ENCODE measurements around the gene RGL2.
"Not testable (repeated sequence)": the region's sequence is repeated elsewhere in the genome, so short reads cannot be mapped to it uniquely, and the experiment has no call there.

RGL2 gene

GRCh38 chr6:33298773-33299236 is at the start of gene RGL2:
TSS of gene RGL2 (minus strand) at chr6:33298942. CDS start at chr6:33298610, 332 bp downstream.
- DNase-seq = no peak

- DNase-seq = no peak
Measured at GRCh38 chr6:33347816-33348215, 49.1 kb upstream of the RGL2 start.

- not testable (repeated sequence) for DNase-seq
Measured at GRCh38 chr6:33346972-33347371, 48.2 kb upstream of the RGL2 start.

GRCh38 chr6:33344701-33345697 is 46.3 kb upstream of the RGL2 start:
- DNase-seq = peak; percentile 53 to 63

GRCh38 chr6:33343953-33344611 is 45.3 kb upstream of the RGL2 start:
- DNase-seq = no peak

- DNase-seq = not testable (repeated sequence)
Measured at GRCh38 chr6:33343606-33343952, 44.8 kb upstream of the RGL2 start.

- DNase-seq = no peak
Measured at GRCh38 chr6:33339193-33339592, 40.5 kb upstream of the RGL2 start.

GRCh38 chr6:33336495-33336894 is 37.8 kb upstream of the RGL2 start:
- no peak for DNase-seq

- no peak for DNase-seq
Measured at GRCh38 chr6:33335916-33336315, 37.2 kb upstream of the RGL2 start.

GRCh38 chr6:33333666-33334065 is 34.9 kb upstream of the RGL2 start:
- DNase-seq = no peak

- no peak for DNase-seq
Measured at GRCh38 chr6:33330736-33331135, 32.0 kb upstream of the RGL2 start.

- no peak for DNase-seq
Measured at GRCh38 chr6:33329058-33329457, 30.3 kb upstream of the RGL2 start.

- DNase-seq = no peak
Measured at GRCh38 chr6:33324125-33324524, 25.4 kb upstream of the RGL2 start.

GRCh38 chr6:33323623-33323948 is 24.8 kb upstream of the RGL2 start:
- no peak for DNase-seq

- DNase-seq = no peak
Measured at GRCh38 chr6:33321227-33321626, 22.5 kb upstream of the RGL2 start.

GRCh38 chr6:33320315-33321181 is 21.8 kb upstream of the RGL2 start:
- no peak for DNase-seq

- no peak for DNase-seq
Measured at GRCh38 chr6:33319939-33320314, 21.2 kb upstream of the RGL2 start.

GRCh38 chr6:33318426-33319073 is 19.8 kb upstream of the RGL2 start:
- DNase-seq = no peak

- peak; percentile 96 to 98 for DNase-seq
Measured at GRCh38 chr6:33317669-33318425, 19.1 kb upstream of the RGL2 start, which contains the start of gene ZBTB22. TSS of gene ZBTB22 (minus strand) at chr6:33317744. CDS start at chr6:33316916, 828 bp downstream.

- no peak for DNase-seq
Measured at GRCh38 chr6:33317419-33317668, 18.6 kb upstream of the RGL2 start.

- no peak for DNase-seq
Measured at GRCh38 chr6:33316603-33317418, 18.1 kb upstream of the RGL2 start.
